Urinary bladder (tissue), 4 donors: Measurements from ENCODE around the gene PADI1. TPM values are rescaled to one million over a fixed set of nuclear protein-coding genes. Genes with fewer than 3 reads are reported as not detected.

ENCODE experiments used
- DNase-seq: peaks from one replicate; pipeline ENCODE4 v3.0.0-alpha.2; 2015; ENCODE audit errors: extremely low spot score
- H3K27ac ChIP-seq: one replicate; pipeline ENCODE4 v1.5.1; 2013; ENCODE audit warnings: low read depth, mild to moderate bottlenecking, moderate library complexity
- H3K36me3 ChIP-seq: one replicate; pipeline ENCODE4 v1.6.1; 2013; ENCODE audit warnings: mild to moderate bottlenecking, moderate library complexity; ENCODE audit not compliant: insufficient read depth
- H3K4me1 ChIP-seq: one replicate; pipeline ENCODE4 v1.6.1; 2013; ENCODE audit warnings: mild to moderate bottlenecking, moderate library complexity; ENCODE audit not compliant: insufficient read depth
- H3K4me3 ChIP-seq: one replicate; pipeline ENCODE4 v1.5.1; 2013; ENCODE audit warnings: low read depth, low read length
- WGBS: extraction: QIAGEN DNeasy Blood & Tissue Kit; methylation state at CpG from one replicate; pipeline ENCODE4 v1.1.7; 2013; 5-methylcytosine and 5-hydroxymethylcytosine counted together
- polyA plus RNA-seq: library from polyadenylated mRNA; stranded (reverse); fragments of 200-250 nt; gene quantifications from one replicate; pipeline ENCODE4 v1.2.3, GENCODE V29; 2013
- total RNA-seq: library from RNA; depleted of rRNA; stranded (reverse); fragments of >200 nt; gene quantifications from one replicate; pipeline ENCODE4 v1.2.3, GENCODE V29; 2014
- donor health status: healthy with polysubstance abuse.
- donor health status: healthy.

Gene PADI1
- total and polyA plus RNA-seq, 2 donors = 0.16 to 0.18 TPM

GRCh38 chr1:17210176-17210575, 5.2 kb downstream of the PADI1 start:
- no peak overlapping the region for H3K4me3 ChIP-seq
- 93% methylated on average over 8 of the region's 8 CpGs for WGBS
- no peak for DNase-seq
- H3K27ac ChIP-seq = no peak overlapping the region
- H3K36me3 ChIP-seq = no peaks in the 10 kb centered on the region
- H3K4me1 ChIP-seq = no peaks in the 10 kb centered on the region

GRCh38 chr1:17211377-17211776, 6.4 kb downstream of the PADI1 start:
- H3K27ac ChIP-seq = no peak overlapping the region
- WGBS = 94% methylated on average over 5 of the region's 5 CpGs
- no peak overlapping the region for H3K4me3 ChIP-seq
- H3K36me3 ChIP-seq = no peaks in the 10 kb centered on the region
- no peak for DNase-seq
- no peaks in the 10 kb centered on the region for H3K4me1 ChIP-seq

DNA sequence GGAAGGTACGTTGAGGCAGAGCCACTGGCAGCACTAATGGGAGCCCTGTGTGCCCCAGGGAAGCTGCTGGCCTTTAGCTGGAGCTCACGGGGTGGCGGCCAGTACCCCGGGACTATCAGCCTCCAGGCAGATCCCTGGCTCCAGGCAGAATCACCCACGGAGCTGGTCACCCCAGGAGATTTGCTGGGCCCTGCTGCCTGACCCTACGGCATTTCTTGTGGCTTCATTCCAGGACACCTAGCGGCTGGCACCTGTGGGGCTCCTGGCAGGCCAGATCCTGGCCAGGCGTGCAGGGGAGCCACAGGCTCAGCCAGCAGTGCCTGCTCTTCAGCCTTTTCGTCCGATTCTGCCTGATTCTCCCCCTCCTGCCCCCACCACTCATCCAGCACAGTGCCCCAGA, 7.1 kb downstream of the PADI1 start:
- no peak overlapping the region for H3K4me3 ChIP-seq
- no peaks in the 10 kb centered on the region for H3K36me3 ChIP-seq
- no peak for DNase-seq
- 67% methylated on average over 10 of the region's 10 CpGs for WGBS
- no peaks in the 10 kb centered on the region for H3K4me1 ChIP-seq
- no peak overlapping the region for H3K27ac ChIP-seq

DNA sequence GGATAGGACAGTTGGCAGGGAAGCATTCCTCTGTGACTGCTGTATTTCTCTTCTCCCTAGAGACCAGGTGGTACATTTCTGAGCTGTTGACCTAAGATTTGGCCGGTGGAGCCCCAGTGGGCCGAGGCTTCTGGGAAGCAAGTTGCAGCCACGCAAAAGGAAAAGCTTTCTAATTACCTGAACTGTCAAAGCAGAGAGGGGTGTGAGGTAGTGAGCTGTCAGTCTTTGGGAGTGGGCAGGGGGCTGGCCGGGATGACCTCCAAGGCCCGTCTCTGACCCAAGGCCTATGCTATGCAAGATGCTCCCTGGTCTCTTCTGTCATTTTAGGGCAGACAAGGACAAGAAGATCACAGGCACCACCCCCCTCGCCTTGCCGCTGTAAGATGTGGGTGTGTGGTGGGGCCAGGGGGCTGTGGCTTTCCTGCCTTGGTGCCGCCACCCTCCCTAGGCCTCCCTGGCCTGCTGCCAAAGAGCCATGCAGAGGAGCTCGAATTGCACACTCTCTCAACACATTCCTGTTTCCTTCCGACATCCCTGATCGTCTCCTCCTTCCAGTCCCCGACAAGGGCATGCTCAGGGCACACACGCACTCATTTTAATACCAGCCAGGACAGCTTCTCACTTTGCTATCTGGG, 7.7 kb downstream of the PADI1 start:
- Histone ChIP-seq H3K4me3 (no peak overlapping the region), H3K4me1 (no peaks in the 10 kb centered on the region), H3K27ac (no peak overlapping the region), H3K36me3 (no peaks in the 10 kb centered on the region)
- WGBS = 19% methylated on average over 13 of the region's 13 CpGs
- DNase-seq = peak; percentile 72

DNA sequence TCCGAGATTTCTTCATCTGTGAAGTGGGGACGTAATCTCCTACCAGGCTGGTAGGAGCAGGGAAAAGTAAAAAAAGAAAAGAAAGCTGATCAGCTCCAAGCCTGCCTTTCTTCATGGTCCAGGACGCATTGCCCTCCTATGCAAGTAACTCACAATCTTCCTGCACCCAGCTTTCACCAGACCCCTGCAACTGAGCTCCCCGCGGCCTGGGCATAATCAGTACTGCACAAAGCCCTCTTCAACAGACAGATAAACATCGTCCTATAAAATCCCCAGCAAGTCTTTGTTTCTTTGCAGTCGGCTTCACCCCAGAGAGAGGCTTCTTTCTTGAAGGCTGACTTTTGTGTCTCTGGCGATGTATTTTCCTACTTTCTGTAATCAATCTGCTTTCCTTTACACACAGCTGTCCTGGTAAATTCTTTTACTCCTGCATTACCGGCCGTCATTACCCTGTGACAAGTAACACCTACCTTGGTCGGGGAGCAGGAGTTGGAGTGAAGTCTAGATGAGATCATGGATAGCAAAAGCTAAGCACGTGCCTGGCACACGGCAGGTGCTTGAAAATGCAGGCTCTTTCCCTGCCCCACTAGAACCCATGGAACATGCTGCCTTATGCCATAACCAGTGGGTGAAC, 8.3 kb downstream of the PADI1 start:
- Histone ChIP-seq H3K27ac (no peak overlapping the region), H3K4me1 (no peaks in the 10 kb centered on the region), H3K4me3 (no peak overlapping the region), H3K36me3 (no peaks in the 10 kb centered on the region)
- DNase-seq = no peak
- WGBS = 20% methylated on average over 13 of the region's 13 CpGs

DNA sequence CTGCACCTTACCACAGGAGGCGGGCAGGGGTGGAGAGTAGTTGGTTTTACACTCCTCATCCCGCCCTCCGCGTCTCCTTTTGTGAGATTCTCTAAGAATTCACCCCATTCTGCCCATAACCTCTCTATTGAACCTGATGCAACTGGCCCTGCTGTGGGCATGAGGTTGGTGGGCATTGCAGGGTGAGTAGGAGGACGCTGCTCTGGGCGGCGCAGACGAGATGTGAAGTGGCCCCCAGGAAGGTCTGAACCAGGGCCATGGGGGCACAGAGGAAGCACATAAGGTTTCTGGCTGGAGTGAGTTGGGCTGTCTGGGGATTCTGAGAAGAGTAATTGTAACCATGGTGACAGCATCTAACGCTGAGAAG, 8.8 kb downstream of the PADI1 start:
- WGBS = 85% methylated on average over 9 of the region's 9 CpGs
- DNase-seq = no peak
- no peak overlapping the region for H3K27ac ChIP-seq
- no peaks in the 10 kb centered on the region for H3K4me1 ChIP-seq
- H3K4me3 ChIP-seq = no peak overlapping the region
- H3K36me3 ChIP-seq = no peaks in the 10 kb centered on the region

DNA sequence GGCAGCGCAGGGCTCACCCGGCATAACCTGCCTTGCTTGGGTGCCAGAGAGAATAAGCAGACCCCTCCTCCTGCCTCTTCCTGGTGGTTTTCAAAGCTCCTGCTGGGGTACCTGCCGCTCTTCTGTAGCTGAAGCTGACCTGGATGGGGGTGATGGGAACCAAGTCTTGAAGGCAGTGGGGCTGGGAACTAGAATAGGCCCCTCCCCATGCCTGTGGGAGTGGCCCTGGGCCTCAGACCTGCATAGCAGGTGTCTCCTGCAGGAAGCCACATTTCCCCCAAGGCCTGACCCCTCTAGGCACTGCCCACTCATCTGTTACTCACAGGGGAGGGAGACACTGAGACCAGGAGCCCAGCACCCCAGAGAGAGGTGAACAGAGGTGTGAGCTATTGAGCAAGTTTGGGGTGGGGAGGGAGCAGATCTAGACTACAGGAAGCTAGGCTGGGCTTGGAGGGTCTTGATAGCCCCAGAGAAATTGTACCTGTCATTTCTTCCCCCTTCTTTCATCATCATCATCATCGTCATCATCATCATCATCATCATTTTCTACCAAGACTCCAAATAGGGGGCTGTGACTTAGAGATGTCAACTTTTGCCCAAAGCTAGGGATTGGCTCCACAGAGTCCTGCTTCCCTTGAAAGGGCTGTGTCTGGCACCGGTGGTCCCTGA, 10.1 kb downstream of the PADI1 start:
- Histone ChIP-seq H3K4me1 (no peaks in the 10 kb centered on the region), H3K27ac (no peak overlapping the region), H3K36me3 (no peaks in the 10 kb centered on the region), H3K4me3 (no peak overlapping the region)
- WGBS = 77% methylated on average over 5 of the region's 5 CpGs
- no peak for DNase-seq

DNA sequence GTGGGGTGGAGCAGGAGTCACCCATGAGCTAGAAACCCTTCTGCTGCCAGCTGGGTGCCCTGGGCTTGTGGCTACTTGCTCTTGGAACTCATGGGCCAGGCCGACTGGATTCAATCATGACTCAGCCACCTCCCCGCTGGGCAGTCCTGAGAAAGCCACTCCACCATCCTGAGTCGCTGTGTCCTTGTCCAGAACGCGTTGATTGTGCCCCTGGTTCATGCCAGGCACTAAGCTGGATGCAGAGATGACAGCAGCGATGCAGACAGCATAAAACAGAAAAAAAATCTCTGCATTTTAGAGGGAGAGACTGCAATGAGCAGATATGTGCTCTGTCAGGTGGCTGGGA, 10.6 kb downstream of the PADI1 start:
- no peak for DNase-seq
- Histone ChIP-seq H3K4me3 (no peak overlapping the region), H3K36me3 (no peaks in the 10 kb centered on the region), H3K4me1 (no peaks in the 10 kb centered on the region), H3K27ac (no peak overlapping the region)
- 81% methylated on average over 6 of the region's 6 CpGs for WGBS

DNA sequence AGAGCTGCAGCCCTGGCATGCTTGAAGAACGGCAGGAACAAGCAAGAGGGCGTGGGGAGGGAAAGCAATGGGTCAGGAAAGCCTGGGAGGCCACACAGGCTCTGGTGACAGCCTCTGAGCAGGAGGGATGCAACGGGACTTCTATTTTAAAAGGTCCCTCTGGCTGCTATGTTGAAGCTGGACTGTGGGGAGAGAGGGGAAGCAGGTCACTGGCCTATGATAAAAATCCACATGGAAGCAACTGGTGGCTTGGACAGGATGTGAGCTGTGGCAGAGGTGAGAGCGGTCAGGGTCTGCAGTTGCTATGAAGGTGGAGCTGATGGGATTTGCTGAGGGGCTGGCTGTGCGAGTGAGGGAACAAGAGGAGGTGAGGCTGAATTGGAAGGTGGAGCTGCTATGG, 11.2 kb downstream of the PADI1 start:
- H3K36me3 ChIP-seq = no peaks in the 10 kb centered on the region

GRCh38 chr1:17217607-17218006, 12.7 kb downstream of the PADI1 start:
- no peak for DNase-seq
- WGBS = 73% methylated on average over 3 of the region's 3 CpGs
- H3K4me1 ChIP-seq = no peaks in the 10 kb centered on the region
- no peak overlapping the region for H3K27ac ChIP-seq
- no peaks in the 10 kb centered on the region for H3K36me3 ChIP-seq
- H3K4me3 ChIP-seq = no peak overlapping the region

More for the DNA sequence above, 11.2 kb downstream of the PADI1 start:
- no peaks in the 10 kb centered on the region for H3K4me1 ChIP-seq
- no peak overlapping the region for H3K4me3 ChIP-seq
- no peak for DNase-seq
- no peak overlapping the region for H3K27ac ChIP-seq
- WGBS = 46% methylated on average over 5 of the region's 5 CpGs

DNA sequence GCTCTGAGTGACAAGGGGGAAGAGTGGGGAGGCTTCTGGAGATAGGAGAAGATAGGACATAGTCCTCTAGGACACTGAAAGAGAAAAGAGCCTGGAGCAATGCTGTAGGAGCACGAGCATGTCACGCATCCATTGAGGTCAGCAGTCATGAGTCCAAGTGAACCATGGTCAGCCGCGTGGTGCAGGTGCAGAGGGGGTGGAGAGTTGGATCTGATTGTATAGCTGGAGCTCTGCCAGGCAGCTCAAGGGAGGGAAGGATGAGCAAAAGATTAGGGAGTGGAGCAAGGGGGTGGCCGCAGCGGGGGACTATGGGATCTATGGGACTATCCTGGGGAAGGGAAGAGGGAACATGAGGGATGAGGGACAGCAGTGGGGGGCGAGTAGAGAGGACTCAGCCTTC, 14.0 kb downstream of the PADI1 start:
- H3K27ac ChIP-seq = no peak overlapping the region
- 47% methylated on average over 7 of the region's 7 CpGs for WGBS

DNA sequence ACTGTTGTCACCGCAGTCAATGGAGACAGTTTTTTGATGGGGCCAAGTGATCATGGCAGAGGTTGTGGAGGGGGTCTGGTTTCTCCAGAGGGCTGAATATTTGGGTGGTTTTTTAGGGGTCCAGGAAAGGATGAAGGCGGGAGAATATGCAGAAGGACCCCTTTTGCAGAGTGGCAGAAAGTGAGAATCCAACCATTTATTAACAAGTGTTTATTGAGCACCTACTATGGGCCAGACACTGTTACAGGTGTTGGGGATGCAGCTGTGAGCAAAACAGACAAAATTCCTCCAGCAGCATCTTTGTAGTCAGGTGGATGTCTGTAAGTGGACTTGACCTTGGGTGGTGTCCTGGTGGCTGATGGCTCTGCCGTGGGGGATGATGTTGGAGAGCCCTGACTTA, 15.4 kb downstream of the PADI1 start:
- Histone ChIP-seq H3K4me3 (no peak overlapping the region), H3K36me3 (no peaks in the 10 kb centered on the region), H3K27ac (no peak overlapping the region), H3K4me1 (no peaks in the 10 kb centered on the region)
- DNase-seq = no peak
- WGBS = 83% methylated on average over 3 of the region's 3 CpGs

More for the DNA sequence above, 14.0 kb downstream of the PADI1 start:
- H3K4me3 ChIP-seq = no peak overlapping the region
- H3K4me1 ChIP-seq = no peaks in the 10 kb centered on the region
- no peaks in the 10 kb centered on the region for H3K36me3 ChIP-seq
- no peak for DNase-seq

DNA sequence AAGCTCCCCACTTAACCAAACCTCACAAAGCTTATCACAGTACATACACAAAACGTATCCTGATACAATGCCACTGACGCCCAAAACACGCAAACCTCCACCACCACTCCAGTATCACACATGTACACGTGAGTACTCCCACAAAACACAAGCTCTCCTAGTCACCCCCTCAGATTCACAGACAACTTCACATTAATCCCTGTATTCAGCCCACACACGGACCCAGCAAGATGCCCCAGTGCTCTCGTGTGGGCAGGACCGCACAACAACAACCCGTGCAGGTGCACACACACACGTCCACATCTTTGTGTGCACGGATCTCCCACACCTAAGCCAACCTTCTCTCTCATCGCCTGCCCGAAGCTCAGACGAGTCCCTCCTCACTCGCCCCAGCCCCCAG, 17.6 kb downstream of the PADI1 start:
- Histone ChIP-seq H3K27ac (no peak overlapping the region), H3K4me3 (no peak overlapping the region), H3K36me3 (no peaks in the 10 kb centered on the region), H3K4me1 (no peaks in the 10 kb centered on the region)
- no peak for DNase-seq
- 79% methylated on average over 14 of the region's 14 CpGs for WGBS

DNA sequence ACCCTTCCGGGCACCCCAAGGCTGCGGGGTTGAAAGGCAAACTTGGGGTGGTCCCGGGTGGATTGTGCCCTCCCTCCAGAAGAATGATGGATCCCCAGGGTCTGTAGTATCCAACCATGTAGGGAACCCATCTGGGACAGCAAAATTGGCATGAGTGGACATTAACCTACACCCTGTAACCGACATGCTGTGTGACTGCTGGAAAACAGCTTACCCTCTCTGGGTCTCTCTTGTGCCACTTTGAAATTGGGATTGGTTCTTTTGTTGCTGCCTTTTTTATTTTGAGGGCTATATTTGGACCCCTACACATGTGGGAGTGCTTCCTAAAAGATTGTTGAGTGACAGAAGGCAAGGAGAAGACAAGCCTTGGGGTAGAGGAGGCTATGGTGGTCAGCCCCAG, 19.5 kb downstream of the PADI1 start:
- 91% methylated on average over 4 of the region's 4 CpGs for WGBS
- H3K4me3 ChIP-seq = no peak overlapping the region
- no peak for DNase-seq
- no peak overlapping the region for H3K27ac ChIP-seq
- no peaks in the 10 kb centered on the region for H3K36me3 ChIP-seq
- no peaks in the 10 kb centered on the region for H3K4me1 ChIP-seq
